Measurements from ENCODE around the gene STOML2. TPM values are rescaled to one million over a fixed set of nuclear protein-coding genes. Genes with fewer than 3 reads are reported as not detected.

STOML2 gene
- total RNA-seq, 1 experiment from 2014 or later = 175 TPM

DNA sequence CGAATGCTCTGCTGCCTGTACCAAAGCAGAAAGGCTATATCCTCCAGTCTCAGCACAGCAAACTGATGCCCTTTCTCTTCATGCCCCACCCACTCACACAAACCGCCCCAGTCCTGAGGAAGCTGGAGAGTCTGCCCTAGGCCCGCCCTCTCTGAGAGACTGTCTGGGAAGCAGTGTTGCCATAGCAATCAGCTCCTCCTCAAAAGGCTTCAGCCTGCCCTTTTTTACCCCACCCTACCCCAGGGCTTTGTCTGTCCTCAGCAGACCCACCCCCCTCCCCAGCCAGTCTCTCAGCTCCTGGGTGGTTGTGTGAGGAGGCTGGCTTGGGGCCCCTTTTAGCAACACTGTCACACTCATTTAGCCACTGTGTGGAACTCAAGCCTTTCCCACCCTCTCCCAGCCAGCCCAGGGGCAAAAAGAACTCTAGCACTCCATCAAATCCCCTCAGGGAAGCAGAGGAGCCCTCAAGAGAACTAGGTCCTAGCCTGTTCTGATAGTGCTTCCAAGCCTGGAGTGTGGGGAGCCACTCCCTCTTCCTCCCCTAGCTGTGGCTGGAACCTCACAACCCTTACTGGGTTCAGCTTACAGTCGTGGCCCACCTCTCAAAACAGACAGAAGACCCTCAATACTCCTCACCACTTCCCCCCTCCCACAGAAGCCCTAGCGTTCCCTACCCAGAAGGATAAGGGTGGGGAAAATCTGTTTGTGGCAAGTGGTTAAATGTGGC, 11.3 kb upstream of the STOML2 start:
- CTCF ChIA-PET = no interaction called here
- peak overlapping the region; percentile 39 for H3K27ac ChIP-seq (ENCODE audit: low read length)
- BruUV-seq (replicated peaks) = TSS peak; percentile 59
- H3K4me2 ChIP-seq (ENCODE audit: low read length) = peak overlapping the region; percentile 99
- H3F3A ChIP-seq (ENCODE audit: low read length, unreplicated experiment) = no peaks in the 10 kb centered on the region
- H3K4me3 ChIP-seq (ENCODE audit: low read length) = peak overlapping the region; percentile 83
- intact Hi-C loops (cut with micrococcal nuclease) = no loop called here
- H3K4me1 ChIP-seq (ENCODE audit: insufficient read depth, low read length) = peaks cover 49% of the 10 kb centered on the region
- H2AFZ ChIP-seq (ENCODE audit: low read length) = peak overlapping the region; percentile 50
- no peaks in the 10 kb centered on the region for H3K27me3 ChIP-seq (ENCODE audit: low read length)
- H3K79me2 ChIP-seq (ENCODE audit: low read length) = no peaks in the 10 kb centered on the region
- H3K36me3 ChIP-seq (ENCODE audit: low read depth, low read length) = no peaks in the 10 kb centered on the region; the same call in 1 of the 2 replicates
- peak; percentile 66 for DNase-seq
- H3K9ac ChIP-seq (ENCODE audit: low read length) = peak overlapping the region; percentile 28
- H3K9me3 ChIP-seq (ENCODE audit: low read length) = no peaks in the 10 kb centered on the region
- POLR2A ChIA-PET (ENCODE audit: unreplicated experiment) = interaction anchor here (0.5 to 0.8 kb wide), 4 partner anchors 63 to 618 kb away, joined by 3 to 4 read pairs (median 3); partner anchors contain the start of gene CREB3
- no peaks in the 10 kb centered on the region for H4K20me1 ChIP-seq (ENCODE audit: low read length)
- H3K9me2 ChIP-seq (replicated peaks; ENCODE audit: low read length) = no peaks in the 10 kb centered on the region
- peak; percentile 18 for ATAC-seq
- TF ChIP-seq EZH2 (IDR thresholded peaks at IDR 0.05; ENCODE audit: low read length, unreplicated experiment) (no peak), CTCF (conservative IDR thresholded peaks at IDR 0.05; ENCODE audit: low read depth, low read length) (no peak), EZH2phosphoT487 (IDR thresholded peaks at IDR 0.05; ENCODE audit: borderline replicate concordance, low read length) (no peak)

- no TSS peak for BruUV-seq (replicated peaks)
- Histone ChIP-seq H3K27me3 (ENCODE audit: low read length) (no peaks in the 10 kb centered on the region), H2AFZ (ENCODE audit: low read length) (no peak overlapping the region), H3K79me2 (ENCODE audit: low read length) (no peaks in the 10 kb centered on the region), H4K20me1 (ENCODE audit: low read length) (no peaks in the 10 kb centered on the region), H3K9me3 (ENCODE audit: low read length) (no peaks in the 10 kb centered on the region), H3K4me1 (ENCODE audit: insufficient read depth, low read length) (peaks cover 49% of the 10 kb centered on the region), H3K27ac (ENCODE audit: low read length) (peak overlapping the region; percentile 41), H3K4me2 (ENCODE audit: low read length) (peak overlapping the region; percentile 73), H3F3A (ENCODE audit: low read length, unreplicated experiment) (no peaks in the 10 kb centered on the region), H3K9me2 (replicated peaks; ENCODE audit: low read length) (no peaks in the 10 kb centered on the region), H3K36me3 (ENCODE audit: low read depth, low read length) (no peaks in the 10 kb centered on the region; the same call in 1 of the 2 replicates), H3K4me3 (ENCODE audit: low read length) (peak overlapping the region; percentile 43; the same call in 1 of the 2 replicates), H3K9ac (ENCODE audit: low read length) (no peak overlapping the region)
- ChIA-PET POLR2A (ENCODE audit: unreplicated experiment) (no interaction called here), CTCF (interaction anchor here (0.6 kb wide), 2 partner anchors 9 to 456 kb away, joined by 3 to 5 read pairs; no protein-coding TSS in a partner anchor)
- intact Hi-C loops (cut with micrococcal nuclease) = no loop called here
- no peak for TF ChIP-seq EZH2phosphoT487 (IDR thresholded peaks at IDR 0.05; ENCODE audit: borderline replicate concordance, low read length)
- DNase-seq (peak; percentile 48), ATAC-seq (no peak)
Measured at GRCh38 chr9:35112257-35113020, 9.5 kb upstream of the STOML2 start.

DNA sequence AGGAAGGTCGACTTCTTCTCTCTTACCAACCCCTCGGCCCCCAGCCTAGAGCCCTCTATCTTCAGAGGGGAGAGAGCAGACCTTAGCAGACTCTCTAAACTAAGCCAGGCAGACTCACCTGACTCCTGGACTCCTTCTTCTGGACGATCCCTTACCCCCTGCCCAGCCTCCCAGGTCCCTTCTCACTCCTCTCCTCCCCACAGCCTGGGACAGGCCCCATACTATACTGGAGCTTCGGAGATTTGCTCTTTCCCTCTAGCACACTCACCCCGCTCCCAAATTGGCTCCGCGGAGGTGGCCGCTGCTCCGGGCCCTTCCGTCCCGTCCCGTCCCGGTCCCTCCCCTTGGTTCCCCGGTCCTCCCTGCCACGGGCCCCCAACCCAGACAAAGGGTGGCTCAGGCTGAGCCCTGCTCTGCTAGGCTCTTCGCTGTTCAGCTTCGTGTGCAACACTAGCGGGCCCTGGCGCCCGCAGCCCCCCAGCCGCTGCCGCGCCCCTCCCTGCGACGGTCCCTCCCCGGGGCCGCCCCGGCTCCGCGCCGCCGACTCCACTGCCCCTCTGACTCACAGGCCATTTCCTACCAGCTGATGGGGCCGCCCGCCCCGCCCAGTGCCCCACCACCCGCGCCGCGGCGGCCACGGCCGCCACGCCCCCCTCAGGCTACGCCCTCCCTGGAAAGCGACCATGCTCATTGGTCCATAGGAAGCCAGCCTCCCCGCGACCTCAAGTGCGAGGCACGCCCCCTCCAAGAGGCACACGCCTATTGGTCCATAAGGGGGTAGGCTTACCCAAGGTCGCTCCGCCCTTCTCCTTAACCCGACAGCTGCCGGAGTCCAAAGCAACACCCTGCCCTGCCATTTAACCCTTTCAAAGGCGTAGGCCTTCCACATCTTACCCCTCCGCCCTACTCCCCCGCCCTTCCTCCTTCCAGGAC, 8.3 kb upstream of the STOML2 start:
- Histone ChIP-seq H3K4me3 (ENCODE audit: low read length) (peak overlapping the region; percentile 82), H3K9me2 (replicated peaks; ENCODE audit: low read length) (no peaks in the 10 kb centered on the region), H2AFZ (ENCODE audit: low read length) (peak overlapping the region; percentile 80), H3K27me3 (ENCODE audit: low read length) (no peaks in the 10 kb centered on the region), H3K36me3 (ENCODE audit: low read depth, low read length) (no peaks in the 10 kb centered on the region), H3K9me3 (ENCODE audit: low read length) (no peaks in the 10 kb centered on the region), H3K27ac (ENCODE audit: low read length) (peak overlapping the region; percentile 41), H3F3A (ENCODE audit: low read length, unreplicated experiment) (no peaks in the 10 kb centered on the region), H3K4me2 (ENCODE audit: low read length) (peak overlapping the region; percentile 94), H4K20me1 (ENCODE audit: low read length) (no peaks in the 10 kb centered on the region), H3K4me1 (ENCODE audit: insufficient read depth, low read length) (peaks cover 44% of the 10 kb centered on the region), H3K79me2 (ENCODE audit: low read length) (no peaks in the 10 kb centered on the region), H3K9ac (ENCODE audit: low read length) (peak overlapping the region; percentile 63)
- ChIA-PET CTCF (interaction anchor here (0.6 kb wide), 1 partner anchor 8 kb away, joined by 5 read pairs; no protein-coding TSS in a partner anchor), POLR2A (ENCODE audit: unreplicated experiment) (interaction anchor here (0.6 kb wide), 2 partner anchors 50 to 52 kb away, joined by 4 to 7 read pairs; no protein-coding TSS in a partner anchor)
- no peak for TF ChIP-seq EZH2phosphoT487 (IDR thresholded peaks at IDR 0.05; ENCODE audit: borderline replicate concordance, low read length)
- TF ChIP-seq CTCF (conservative IDR thresholded peaks at IDR 0.05; ENCODE audit: low read depth, low read length) = no peak
- TF ChIP-seq EZH2 (IDR thresholded peaks at IDR 0.05; ENCODE audit: low read length, unreplicated experiment) = no peak
- DNase-seq (peak; percentile 94), ATAC-seq (peak; percentile 62)
- intact Hi-C loops (cut with micrococcal nuclease) = no loop called here
- no TSS peak for BruUV-seq (replicated peaks)
